SKM-1 treated with dmso at 0.1 percent for 144 hours (cell line): ENCODE data around the gene P2RY6.

ENCODE experiments used
- DNase-seq: peaks from one replicate; lab custom pipeline; 2025; ENCODE audit not compliant: unreplicated experiment; lab: John Stamatoyannopoulos, UW

Gene P2RY6

DNA sequence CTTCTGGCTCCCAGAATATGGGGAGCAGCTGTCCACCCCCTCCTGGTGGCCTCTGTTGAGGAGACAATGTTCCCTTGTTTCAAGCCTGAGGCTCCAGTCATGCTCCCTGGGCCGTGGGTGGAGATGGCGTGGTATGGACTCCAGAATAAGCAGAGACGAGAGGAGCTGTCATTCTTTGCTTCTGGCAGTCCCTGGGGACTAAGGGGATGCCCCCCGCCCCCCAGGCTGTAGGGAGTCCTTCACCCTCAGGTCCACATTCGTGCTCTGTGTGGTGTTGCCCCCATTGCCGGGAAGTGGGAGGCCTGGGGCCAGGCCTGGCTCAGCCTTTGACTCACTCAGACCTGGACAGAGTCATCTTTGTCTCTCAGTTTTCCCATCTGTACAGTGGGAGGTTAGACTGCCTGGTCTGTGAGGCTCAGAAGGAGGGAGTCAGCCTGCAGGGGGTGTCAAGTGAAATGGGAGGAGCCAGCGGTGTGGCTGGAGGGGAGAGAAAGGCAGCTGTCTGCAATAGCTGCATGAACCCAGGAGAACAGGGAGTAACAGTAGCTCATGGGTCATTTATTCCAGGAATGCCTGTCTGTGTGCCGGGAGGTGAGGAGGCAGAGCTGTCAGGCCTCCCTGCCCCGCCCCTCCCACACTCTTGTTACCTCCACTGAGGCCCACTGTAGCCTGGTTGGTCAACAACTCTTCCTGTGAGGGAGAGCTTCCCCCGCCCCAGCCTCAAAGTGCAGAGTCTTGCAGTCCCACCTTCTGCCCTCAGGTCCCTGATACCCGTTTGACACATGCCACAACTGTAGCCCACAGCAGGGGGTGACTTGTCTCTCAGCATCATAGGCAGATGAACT lies 42.2 kb downstream of the P2RY6 start:
- DNase-seq: no peak

DNA sequence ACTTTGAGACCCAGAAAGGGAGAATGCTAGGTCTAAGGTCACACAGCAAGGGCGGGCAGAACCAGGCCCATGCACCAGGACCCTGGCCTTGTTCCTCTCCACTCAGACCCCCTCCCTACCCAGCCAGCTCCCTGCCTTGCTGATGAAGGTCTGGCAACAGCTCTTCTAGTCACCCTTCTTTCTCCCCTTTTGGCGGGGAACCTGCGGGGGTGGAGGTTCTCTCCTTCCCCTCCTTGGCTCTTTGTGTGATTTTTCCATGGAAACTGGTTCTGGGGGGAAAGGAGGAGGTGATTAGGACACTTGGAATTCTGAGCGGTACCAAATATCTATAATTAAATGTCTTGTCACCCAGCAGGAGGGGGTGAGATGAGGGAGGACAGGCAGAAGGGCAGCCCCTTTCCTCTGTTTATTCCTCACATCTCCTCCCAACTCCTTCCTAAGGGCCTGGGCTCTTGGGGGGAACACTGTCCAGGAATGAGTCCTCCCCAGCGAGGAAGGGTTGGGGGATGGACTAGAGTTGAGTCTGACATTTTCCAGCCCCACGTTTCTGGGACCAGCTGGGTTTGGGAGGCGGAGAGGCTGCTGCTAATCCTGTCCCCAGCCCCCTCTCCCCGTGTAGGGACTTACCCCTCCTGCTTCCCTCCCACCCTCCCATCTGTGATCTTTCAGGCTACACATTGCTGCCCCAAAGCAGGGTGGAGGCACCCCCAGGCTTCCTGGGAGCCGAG lies 43.3 kb downstream of the P2RY6 start:
- DNase-seq: no peak

GRCh38 chr11:73316422-73316821 lies 44.3 kb downstream of the P2RY6 start:
- DNase-seq: no peak

DNA sequence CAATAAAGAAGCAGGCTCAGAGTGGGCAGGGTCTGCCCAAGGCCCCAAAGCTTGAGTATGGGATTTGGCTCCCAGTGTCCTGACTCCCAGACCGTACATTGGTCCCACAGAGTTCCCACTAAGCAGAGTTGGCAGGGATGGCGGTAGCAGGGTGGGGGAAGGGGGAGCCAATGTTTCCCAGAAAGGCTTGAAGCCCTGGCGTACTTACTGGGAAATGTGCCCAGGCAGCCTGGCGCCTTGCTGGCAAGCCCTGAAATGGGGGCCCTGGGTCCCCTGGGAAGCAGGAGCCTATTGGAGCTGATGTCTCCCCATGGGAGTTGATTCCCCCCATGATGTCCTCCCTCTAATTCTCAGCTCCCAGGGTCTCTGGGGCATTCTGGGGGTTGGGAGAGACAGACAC lies 45.2 kb downstream of the P2RY6 start:
- DNase-seq: no peak

- DNase-seq: no peak
Observed at GRCh38 chr11:73317803-73318202, 45.7 kb downstream of the P2RY6 start.

DNA sequence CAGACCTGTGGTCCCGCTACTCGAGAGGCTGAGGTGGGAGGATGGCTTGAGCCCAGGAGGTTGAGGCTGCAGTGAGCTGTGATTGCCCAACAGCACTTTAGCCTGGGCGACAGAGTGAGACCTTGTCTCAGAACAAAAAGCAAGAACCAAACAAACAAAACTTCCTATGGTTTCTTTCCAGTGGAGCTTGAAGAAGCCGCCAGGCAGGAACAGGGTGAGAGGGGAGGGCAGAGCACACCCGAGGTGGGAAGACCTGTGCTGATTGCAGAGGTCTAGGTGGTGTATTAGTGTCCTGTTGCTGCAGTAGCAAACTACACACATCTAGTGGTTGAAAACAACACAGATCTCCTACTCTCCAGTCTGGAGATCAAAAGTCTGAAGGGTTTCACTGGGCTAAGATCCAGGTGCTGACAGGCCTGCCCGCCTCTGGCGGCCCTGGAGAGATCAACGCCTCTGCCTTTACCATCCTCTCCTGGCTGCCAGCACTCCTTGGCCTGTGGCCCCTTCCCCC lies 46.4 kb downstream of the P2RY6 start:
- DNase-seq: no peak

DNA sequence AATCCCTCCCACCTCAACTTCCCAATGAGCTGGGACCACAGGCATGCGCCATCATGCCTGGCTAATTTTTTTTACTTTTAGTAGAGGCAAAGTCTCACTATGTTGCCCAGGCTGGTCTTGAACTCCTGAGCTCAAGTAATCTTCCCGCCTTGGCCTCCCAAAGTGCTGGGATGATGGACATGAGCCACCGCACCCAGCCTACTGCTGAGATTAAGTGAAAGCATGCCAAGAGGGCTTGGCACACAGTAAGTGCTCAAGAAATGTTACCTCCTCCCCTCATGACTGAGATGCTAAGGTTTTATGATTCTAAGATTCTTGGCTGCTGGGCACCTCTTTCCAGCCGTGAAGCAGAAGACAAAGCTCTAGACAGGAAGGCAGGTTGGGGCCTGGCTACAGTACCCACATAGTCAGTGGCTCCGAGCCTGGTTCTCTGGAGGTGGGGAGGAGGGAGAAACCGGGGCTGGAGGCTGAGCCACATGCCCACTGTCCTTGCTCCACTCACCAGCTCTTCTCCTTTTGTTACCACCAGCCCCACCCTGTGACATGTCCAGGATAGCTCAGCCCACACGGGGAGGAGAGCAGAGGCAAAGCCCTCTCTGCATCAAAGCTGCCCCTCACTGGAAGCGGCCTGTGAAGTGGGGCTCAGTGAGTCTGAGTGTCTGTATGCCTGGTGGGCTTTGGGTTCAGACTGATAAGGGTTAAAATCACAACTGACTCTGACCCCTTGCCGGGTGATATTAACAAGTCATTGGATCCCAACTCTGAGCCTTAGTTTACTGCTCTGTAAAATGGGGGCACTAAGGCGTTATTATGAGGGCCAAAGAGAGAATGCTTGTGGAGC lies 48.8 kb downstream of the P2RY6 start:
- DNase-seq: no peak

GRCh38 chr11:73321604-73322381 lies 49.7 kb downstream of the P2RY6 start:
- DNase-seq: no peak

- DNase-seq: peak; percentile 35
Observed at GRCh38 chr11:73322382-73323306, 50.5 kb downstream of the P2RY6 start.

DNA sequence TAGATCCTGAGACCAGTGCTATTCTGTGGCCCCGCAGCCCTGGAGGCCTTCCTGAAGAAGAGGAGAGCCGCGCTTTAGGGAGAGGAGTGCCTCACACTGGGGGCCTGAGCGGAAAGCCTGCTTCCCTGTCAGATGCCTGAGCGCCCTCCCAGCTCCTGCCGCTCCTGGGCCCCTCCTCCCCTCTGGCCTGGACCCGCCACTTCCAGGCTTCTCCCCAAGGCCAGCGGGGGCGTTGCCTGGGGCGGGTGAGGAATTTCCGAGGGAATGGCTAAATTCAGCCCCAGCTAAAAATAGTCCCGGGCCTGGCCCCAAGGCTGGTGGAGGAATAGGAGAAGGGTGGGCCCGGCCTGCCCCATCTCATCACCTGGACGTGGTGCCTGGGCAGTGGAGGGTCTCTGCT lies 51.3 kb downstream of the P2RY6 start:
- DNase-seq: no peak

DNA sequence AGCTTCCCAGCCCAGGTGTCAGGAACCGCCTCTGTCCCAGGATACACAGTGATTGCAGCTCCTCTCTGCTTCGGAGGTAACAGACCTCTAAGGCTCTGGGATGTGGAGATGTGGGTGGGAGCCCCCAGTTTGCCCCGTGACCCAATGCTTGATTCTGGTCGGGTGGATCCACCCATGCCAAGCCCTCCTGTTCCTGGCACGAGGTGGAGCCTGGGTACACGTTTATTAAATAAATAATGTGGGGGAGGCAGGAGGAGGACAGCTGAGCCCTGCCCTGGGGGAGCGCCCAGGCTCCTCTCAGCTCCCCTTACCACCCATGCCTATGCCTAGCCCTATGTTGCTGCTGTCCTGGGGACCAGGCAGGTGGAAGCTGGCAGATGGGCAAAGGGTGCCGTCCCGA lies 52.0 kb downstream of the P2RY6 start:
- DNase-seq: no peak

GRCh38 chr11:73324665-73325035 lies 52.5 kb downstream of the P2RY6 start:
- no peak for DNase-seq

DNA sequence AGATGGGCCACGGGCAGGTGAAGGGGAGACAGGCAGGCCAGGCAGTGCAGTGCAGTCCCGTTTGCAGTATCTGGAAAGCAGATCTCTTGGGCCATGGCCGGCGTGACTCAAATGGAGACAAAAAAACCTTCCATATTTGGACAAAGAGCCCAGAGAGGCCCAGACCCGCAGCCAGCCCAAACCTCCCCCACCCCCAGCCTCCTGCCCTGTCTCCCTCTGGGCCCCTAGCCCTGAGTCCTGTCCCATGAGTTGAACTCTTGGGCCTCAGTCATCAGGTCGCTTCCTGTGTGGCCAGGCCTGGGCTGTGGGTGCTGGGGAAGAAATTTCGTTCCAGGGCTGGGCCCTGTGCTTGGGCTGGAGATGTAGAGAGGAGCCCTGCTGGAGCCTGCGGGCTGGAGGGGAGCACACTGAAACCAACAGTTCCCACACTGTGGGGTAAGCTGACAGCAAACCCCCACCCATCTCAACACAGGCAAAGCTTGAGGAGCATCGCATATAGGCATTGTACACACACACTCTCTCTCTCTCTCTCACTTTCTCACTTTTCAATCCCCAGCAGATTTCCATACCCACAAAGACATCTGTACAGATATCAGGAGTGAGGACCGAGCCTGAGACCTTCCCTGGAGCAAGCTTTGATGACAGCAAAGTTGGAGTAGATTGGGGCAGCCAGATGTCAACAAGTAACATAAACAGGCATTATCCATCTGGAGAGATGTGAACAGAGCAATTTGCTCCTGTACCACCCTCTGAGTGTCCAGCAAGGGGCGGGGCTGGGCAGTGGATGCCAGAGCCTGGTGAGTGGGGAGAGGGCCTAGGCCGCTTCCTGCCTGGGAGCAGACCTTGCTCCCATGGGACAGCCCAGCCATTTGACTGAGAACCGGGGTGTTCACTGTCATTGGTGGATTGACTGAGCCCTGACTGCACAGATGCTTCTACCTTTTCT lies 53.2 kb downstream of the P2RY6 start:
- DNase-seq: no peak

GRCh38 chr11:73326929-73327811 lies 55.0 kb downstream of the P2RY6 start:
- peak; percentile 19 for DNase-seq

DNA sequence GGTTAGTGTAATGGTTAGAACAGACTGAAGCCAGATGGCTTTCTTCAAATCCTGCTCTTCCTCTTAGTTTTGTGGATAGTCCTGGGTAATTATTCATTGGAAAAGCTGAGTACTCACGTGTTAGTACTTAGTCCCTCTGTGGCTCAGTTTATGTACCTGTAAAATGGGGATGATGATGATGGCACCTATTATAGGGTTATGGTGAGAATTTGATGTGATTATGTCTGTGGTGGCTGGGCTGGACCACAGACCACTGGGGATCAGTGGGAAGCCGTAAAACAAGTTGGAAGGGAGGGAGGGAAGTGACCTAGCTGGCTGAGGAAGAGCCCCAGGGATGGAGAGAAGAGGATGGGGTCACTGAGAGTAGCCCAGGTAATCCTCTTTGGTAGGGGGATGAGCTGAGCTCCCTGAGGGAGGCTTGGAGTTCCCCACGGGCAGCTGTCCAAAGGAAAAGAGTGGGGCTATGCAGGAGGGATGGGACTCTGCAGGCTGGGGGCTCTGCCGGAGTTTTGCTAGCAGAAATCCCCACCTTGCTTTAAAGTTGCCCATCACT lies 55.8 kb downstream of the P2RY6 start:
- DNase-seq: no peak

GRCh38 chr11:73330569-73331093 lies 58.5 kb downstream of the P2RY6 start:
- no peak for DNase-seq
